ENCODE measurements around the gene HLX.

DNA sequence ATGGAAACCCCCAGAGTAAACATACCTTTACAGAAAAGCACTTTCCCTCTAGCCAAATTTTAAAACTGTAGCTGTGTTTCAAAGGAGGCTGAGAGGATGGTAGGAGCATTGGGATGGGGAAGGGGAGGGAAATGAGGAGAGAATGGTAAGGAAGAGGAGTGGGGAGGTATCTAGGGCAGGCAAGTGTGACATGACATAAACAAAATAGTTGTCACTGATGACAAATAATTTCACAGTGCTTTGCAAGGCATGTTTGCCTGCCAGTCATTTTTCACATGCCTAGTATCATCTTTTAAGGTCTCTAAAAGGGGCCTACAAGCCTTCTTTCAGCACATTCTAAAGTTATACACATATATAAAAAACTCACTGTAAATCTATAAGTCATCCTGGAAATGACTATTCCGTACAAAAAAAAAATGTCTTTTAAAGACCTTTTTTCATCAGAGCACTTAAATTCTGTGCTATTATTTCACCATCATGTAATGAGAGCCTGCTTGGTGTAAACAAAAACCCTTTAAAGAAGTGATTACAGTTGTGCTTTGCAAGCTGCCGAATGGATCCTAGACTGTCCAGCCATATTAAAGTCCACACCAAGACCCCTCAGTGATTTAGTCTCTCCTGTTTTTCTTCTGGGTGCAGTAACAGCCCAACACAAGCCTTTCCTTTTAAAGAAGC, 38.4 kb downstream of the HLX start:
- TF ChIP-seq, protein P1, sequence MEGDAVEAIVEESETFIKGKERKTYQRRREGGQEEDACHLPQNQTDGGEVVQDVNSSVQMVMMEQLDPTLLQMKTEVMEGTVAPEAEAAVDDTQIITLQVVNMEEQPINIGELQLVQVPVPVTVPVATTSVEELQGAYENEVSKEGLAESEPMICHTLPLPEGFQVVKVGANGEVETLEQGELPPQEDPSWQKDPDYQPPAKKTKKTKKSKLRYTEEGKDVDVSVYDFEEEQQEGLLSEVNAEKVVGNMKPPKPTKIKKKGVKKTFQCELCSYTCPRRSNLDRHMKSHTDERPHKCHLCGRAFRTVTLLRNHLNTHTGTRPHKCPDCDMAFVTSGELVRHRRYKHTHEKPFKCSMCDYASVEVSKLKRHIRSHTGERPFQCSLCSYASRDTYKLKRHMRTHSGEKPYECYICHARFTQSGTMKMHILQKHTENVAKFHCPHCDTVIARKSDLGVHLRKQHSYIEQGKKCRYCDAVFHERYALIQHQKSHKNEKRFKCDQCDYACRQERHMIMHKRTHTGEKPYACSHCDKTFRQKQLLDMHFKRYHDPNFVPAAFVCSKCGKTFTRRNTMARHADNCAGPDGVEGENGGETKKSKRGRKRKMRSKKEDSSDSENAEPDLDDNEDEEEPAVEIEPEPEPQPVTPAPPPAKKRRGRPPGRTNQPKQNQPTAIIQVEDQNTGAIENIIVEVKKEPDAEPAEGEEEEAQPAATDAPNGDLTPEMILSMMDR (IDR thresholded peaks at IDR 0.05; ENCODE audit: low read length), result no peak
- TF ChIP-seq EZH2 (optimal IDR thresholded peaks at IDR 0.05; ENCODE audit: low read depth, low read length) (no peak), EZH2phosphoT487 (IDR thresholded peaks at IDR 0.05; ENCODE audit: low read length) (no peak)

Measured in MM.1S (cell line).